Retinal pigment epithelial cell (primary cell): Measurements from ENCODE around the gene CNTN4.

Source experiments
- DNase-seq: peaks from one replicate; pipeline ENCODE4 v3.0.0-alpha.2; 2010; ENCODE audit warnings: low read depth
- H3K4me3 ChIP-seq: 2 replicates; pipeline ENCODE4 v1.5.1; 2011; ENCODE audit warnings: mild to moderate bottlenecking, low read length, control low read depth, moderate library complexity
- CTCF ChIP-seq: conservative IDR thresholded peaks from 2 replicates; pipeline ENCODE4 v1.5.1; 2011; ENCODE audit warnings: low read depth, low read length, control low read depth, inconsistent platforms

Gene CNTN4

GRCh38 chr3:2558796-2559195 is 460.1 kb downstream of the CNTN4 start:
- no peak for DNase-seq
- no peak overlapping the region for H3K4me3 ChIP-seq
- no peak for TF ChIP-seq CTCF

GRCh38 chr3:2567451-2567850 is 468.8 kb downstream of the CNTN4 start:
- no peak for DNase-seq
- no peak for TF ChIP-seq CTCF
- no peak overlapping the region for H3K4me3 ChIP-seq

DNA sequence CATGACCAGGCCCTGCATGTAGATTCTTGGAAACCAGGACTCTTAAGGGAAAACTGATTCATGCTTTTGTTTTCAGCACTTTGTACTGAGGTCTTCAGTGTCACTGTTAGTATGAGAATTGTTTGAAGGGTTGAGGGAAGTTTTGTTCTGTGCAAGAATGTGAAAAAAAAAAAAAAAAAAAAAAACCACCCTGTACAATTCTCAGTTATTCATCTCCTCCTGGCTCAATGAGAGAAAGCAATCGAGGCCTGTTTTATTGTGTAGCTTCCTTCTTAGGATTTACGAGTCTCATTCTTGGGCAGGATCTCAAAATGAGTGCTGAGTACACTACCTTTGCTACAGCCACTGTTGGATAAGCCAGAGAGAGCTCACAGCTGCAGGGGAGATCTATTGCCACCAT is 469.5 kb downstream of the CNTN4 start:
- DNase-seq, result no peak
- H3K4me3 ChIP-seq, result no peak overlapping the region
- TF ChIP-seq CTCF, result no peak

- no peak overlapping the region for H3K4me3 ChIP-seq
- DNase-seq, result no peak
- TF ChIP-seq CTCF, result no peak
Observed at GRCh38 chr3:2568929-2569328, 470.3 kb downstream of the CNTN4 start.

- TF ChIP-seq CTCF, result no peak
- H3K4me3 ChIP-seq, result no peak overlapping the region
- DNase-seq, result no peak
Observed at GRCh38 chr3:2577571-2577970, 478.9 kb downstream of the CNTN4 start.

GRCh38 chr3:2578560-2578959 is 479.9 kb downstream of the CNTN4 start:
- H3K4me3 ChIP-seq, result no peak overlapping the region
- no peak for DNase-seq
- TF ChIP-seq CTCF, result no peak

GRCh38 chr3:2579206-2579605 is 480.5 kb downstream of the CNTN4 start:
- TF ChIP-seq CTCF, result no peak
- no peak overlapping the region for H3K4me3 ChIP-seq
- DNase-seq, result no peak
